UCSD-AML1 (cell line): ENCODE data around the gene CPNE5.
A peak's percentile ranks its signal among the peaks of the same experiment; 100 is the strongest.
"Not testable (repeated sequence)": the region's sequence is repeated elsewhere in the genome, so short reads cannot be mapped to it uniquely, and the experiment has no call there.

ENCODE experiments used
- DNase-seq: peaks from one replicate; lab custom pipeline; 2025; ENCODE audit not compliant: unreplicated experiment; lab: John Stamatoyannopoulos, UW

CPNE5 gene

GRCh38 chr6:36704961-36705577, 134.2 kb downstream of the CPNE5 start:
- not testable (repeated sequence) for DNase-seq

DNA sequence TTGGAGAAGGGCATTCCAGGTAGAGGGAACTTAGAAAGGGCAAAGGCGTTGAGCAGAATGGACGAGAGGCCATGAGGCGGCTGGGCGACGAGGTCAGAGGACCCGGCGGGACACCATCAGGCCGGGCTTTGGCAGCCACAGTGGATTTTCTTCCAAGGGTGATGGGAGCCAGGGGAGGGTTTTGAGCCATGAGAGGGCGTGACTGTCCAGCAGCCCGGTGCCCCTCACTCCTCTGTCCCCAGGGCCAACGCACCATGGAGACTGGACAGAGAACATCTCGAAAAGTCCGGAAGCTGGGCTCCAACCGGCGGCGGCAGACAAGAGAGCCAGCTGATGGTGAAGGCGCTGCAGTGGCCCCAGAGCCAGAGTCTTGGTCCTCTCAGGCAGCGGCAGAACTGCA, 135.3 kb downstream of the CPNE5 start:
- no peak for DNase-seq

GRCh38 chr6:36703081-36703606, 136.1 kb downstream of the CPNE5 start:
- DNase-seq, result no peak

GRCh38 chr6:36702656-36703055, 136.6 kb downstream of the CPNE5 start:
- DNase-seq, result no peak

DNA sequence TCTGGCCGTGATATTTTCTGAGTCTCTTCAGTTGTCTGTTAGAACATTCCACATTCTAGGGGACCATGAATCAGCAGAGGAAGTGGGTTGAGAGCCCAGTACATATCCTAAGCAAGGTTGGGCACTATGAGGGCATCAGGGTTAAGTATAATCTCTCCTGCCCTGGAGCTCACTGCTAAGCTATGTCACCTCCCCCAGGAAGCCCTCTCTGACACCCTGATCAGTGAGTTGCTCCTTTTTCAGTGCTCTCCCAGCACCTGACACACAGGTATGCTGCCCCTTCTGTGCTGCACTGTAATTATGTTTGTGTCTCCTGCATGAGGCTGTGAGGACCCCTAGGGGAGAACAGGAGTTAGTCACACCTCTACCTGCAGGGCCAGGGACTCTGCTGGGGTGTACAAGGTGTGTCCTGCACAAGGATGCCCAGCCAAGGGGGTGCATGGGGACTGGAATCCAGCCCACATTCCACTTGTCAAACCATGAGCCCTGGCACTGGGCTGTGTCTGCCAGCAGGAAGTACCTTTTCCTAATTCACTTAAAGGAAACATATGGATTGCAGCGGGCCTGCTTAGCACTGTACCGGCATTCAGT, 137.7 kb downstream of the CPNE5 start:
- no peak for DNase-seq

GRCh38 chr6:36700831-36701230, 138.4 kb downstream of the CPNE5 start:
- no peak for DNase-seq

- no peak for DNase-seq
Measured at GRCh38 chr6:36700071-36700812, 139.0 kb downstream of the CPNE5 start.

- DNase-seq, result no peak
Measured at GRCh38 chr6:36699348-36699747, 139.9 kb downstream of the CPNE5 start.

DNA sequence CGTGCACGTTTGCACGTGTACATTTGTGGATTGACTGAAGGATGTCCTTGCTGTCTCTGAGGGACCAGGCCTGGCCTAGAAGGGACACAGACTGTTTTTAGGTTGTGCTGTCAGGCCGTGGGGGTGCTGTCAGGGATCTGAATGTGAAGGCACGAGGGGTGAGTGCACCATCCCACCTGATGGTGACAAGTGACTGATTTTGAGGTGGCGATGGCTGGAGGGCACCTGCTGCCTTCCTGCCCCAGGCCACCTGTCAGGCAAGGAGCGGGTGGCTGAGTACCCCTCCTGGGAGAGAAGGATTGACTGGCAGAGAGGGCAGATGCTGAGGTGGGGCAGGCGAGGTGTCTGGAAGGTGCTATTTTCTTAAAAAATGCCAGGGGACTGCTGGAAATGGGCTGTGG, 140.4 kb downstream of the CPNE5 start:
- no peak for DNase-seq

DNA sequence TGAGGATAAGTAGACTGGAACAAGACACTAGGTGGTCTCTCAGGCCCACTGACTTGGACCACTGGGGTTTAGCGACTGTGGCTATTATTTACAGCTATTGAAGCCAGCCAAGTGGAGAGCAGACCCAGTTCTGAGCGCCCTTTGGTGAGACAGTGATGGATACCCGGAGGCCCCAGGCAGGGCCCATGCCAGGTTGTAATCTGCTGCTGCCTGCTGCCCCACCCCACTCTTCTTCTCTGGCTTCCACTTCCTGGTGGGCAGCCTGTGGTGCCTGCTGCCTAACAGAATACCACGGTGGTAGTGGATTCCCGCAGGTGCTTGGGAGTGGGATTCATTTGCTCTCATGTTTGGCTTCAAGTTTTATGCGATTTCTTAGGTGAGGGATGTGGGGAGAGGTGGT, 141.0 kb downstream of the CPNE5 start:
- no peak for DNase-seq

DNA sequence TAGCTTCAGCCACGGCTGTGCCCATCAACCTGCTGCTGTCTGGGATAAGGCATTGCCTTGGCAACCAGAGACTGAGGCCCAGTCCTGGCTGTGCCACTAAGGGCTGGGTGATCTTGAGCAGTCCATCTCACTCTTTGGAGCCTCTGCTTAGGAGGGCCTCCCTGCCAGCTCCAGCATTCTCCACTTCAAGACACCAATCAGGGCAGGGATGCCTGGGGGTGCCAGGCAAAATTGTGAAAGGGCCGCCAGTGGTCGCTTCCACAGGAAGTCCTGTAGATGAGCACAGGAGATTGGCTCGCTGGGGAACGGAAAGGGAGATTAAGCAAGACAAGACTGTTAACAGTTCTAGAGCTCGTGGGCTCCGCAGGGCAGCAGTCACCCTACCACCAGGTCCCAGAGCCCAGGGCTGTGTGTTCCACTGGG, 141.8 kb downstream of the CPNE5 start, which contains the start of gene RAB44:
RAB44 (plus strand) TSS at position 346 of the 423 bp plus-strand sequence. CDS start 6,410 bp downstream, outside the sequence.
- DNase-seq, result peak; percentile 64

DNA sequence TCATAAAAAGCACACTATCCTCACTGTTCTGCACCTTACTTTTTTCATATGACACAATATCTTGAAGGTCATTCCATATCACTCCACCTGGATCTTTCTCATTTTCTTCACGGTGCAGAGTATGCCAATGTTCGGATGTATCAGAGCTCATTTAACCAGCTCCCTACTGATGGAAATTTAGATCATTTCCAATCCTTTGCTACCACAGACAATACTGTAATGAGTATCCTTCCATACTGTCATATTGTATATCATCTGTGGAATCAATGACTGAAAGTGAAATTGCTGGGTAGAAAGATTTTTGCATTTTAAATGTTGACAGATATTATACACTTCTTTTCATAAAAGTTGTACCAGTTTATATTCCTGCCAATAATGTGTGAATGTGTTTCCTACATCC, 143.8 kb downstream of the CPNE5 start:
- no peak for DNase-seq

DNA sequence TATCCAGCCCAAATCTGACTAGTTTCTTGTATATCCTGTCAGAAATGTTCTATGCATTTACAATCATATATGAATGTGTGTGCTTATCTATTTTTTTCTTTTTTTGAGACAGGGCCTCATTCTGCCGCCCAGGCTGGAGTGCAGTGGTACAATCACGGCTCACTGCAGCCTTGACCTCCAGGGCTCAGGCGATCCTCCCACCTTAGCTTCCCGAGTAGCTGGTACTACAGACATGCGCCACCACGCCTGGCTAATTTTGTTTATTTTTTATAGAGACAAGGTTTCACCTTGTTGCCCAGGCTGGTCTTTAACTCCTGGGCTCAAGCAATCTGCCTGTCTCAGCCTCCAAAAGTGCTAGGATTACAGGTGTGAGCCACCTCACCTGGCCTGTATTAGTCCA, 144.6 kb downstream of the CPNE5 start:
- DNase-seq, result no peak

GRCh38 chr6:36692861-36693702, 146.2 kb downstream of the CPNE5 start:
- DNase-seq, result no peak

DNA sequence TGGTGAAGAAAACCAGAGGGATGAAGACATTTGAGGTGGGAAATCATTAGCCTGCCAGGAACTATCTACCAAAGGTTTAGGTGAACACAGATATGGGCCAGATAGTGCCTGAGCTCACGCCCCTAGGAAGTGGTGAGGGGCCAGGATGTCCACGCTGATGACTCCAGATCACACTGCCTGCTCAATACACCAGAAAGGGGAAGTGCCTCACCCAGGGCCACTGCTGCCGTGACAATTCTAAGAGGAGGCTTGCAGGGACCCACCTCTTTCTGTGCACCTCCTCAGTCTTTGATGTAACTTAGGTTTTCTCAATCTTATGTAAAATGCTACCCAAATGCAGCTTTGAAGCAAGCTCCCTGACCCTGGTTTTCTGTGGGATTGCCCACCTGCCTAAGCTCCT, 147.0 kb downstream of the CPNE5 start:
- peak; percentile 62 for DNase-seq

DNA sequence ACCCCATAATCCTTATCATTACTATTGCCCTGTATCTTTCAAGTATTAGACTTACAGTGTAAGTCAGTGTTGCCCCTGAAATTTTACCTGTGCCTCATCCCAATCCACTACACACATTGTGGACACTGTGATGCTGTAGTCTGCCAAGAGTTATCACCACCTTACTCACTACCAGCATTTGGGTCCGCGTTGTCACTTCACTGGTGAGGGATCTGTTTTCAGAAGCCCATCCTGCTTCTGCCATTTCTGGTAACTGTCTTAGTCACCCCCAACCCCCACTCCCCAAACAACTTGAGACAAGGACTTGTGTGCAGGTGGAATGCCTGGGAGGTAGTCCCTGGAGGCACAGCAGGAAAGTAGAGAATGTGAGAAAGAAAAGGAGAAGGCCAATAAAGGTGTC, 147.6 kb downstream of the CPNE5 start:
- DNase-seq, result no peak

- DNase-seq, result no peak
Measured at GRCh38 chr6:36691011-36691410, 148.2 kb downstream of the CPNE5 start.
